GM13976 (cell line): ENCODE results near the gene SLC38A5.

Source experiments
- DNase-seq: peaks from one replicate; pipeline ENCODE4 v3.0.0; 2012; ENCODE audit warnings: low spot score
- in situ Hi-C: fragments of 300-500 bp; cut with MboI; formaldehyde crosslinking; loops from one replicate; pipeline ENCODE4 v1.12.0; 2022; ENCODE audit warnings: low sequenced_read_pairs, mixed read lengths, inconsistent platforms; ENCODE audit not compliant: unreplicated experiment
- TF ChIP-seq, protein P1 (sequence below): IDR thresholded peaks from 2 replicates; pipeline ENCODE4 v1.5.1; 2012; ENCODE audit warnings: borderline replicate concordance, mild to moderate bottlenecking; ENCODE audit not compliant: insufficient read depth; ENCODE audit errors: extremely low read depth, missing control alignments, control extremely low read depth

SLC38A5 gene

GRCh38 chrX:48487362-48487798, 17.3 kb upstream of the SLC38A5 start:
- in situ Hi-C loops = no loop called here
- TF ChIP-seq, protein P1, sequence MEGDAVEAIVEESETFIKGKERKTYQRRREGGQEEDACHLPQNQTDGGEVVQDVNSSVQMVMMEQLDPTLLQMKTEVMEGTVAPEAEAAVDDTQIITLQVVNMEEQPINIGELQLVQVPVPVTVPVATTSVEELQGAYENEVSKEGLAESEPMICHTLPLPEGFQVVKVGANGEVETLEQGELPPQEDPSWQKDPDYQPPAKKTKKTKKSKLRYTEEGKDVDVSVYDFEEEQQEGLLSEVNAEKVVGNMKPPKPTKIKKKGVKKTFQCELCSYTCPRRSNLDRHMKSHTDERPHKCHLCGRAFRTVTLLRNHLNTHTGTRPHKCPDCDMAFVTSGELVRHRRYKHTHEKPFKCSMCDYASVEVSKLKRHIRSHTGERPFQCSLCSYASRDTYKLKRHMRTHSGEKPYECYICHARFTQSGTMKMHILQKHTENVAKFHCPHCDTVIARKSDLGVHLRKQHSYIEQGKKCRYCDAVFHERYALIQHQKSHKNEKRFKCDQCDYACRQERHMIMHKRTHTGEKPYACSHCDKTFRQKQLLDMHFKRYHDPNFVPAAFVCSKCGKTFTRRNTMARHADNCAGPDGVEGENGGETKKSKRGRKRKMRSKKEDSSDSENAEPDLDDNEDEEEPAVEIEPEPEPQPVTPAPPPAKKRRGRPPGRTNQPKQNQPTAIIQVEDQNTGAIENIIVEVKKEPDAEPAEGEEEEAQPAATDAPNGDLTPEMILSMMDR = no peak
- DNase-seq = no peak

- DNase-seq = no peak
- TF ChIP-seq, protein P1 = no peak
- in situ Hi-C loops = no loop called here
These were observed 12.5 kb upstream of the SLC38A5 start for GRCh38 chrX:48482526-48482925.

GRCh38 chrX:48480583-48480982, 10.5 kb upstream of the SLC38A5 start:
- in situ Hi-C loops = no loop called here
- DNase-seq = no peak

GRCh38 chrX:48480142-48480541, 10.1 kb upstream of the SLC38A5 start:
- TF ChIP-seq, protein P1 = no peak
- in situ Hi-C loops = no loop called here
- DNase-seq = no peak

More at GRCh38 chrX:48480583-48480982, 10.5 kb upstream of the SLC38A5 start:
- TF ChIP-seq, protein P1 = no peak

DNA sequence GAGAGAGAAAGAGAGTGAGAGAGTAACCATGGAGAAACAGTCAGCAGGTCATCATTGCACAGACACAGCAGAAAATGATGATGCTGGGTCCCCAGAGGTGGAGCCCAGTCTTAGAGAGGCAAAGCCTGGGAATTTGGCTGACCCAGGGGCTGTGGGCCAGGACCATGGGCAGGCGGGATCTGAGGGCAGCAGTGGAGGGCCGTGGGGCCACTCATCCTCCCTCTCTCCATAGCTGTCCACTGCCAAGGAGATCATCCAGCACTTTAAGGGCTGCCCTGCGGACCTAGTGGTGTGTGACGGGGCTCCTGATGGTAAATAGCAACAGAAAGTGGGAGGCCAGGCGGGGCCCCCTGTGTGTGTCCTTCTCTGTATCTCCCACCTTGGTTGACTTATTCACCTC, 8.7 kb upstream of the SLC38A5 start:
- no peak for DNase-seq
- TF ChIP-seq, protein P1 = no peak
- in situ Hi-C loops = no loop called here

DNA sequence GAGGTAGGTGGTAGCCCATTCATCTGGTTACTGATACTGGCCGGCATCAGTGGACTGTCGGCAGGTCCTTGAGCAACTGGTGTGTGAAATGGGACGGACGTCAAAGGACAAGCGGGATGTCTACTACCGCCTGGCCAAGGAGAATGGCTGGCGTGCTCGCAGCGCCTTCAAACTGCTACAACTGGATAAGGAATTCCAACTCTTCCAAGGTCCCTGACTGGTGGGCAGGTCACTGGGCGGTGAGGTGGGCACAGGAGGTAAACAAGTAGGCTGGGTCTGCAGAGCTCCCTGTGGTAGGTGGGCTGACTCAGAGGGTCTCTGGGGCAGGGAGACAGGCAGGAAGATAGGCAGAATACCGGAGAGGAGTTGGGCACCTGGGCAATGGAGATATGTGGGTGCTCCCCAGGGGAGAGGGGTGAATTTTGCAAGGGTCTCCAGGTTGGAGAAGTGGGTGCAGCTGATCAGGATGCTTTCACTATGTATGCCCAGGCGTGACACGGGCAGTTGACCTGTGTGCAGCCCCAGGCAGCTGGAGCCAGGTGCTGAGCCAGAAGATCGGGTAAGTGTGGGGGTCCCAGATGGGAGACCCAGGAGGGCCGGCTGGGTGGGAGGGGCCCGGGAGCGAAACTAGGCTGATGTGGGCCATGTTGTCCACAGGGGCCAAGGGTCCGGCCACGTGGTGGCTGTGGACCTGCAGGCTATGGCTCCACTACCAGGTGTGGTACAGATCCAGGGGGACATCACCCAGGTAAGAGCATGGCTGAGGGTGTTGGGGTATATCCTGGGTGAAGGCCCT, 8.1 kb upstream of the SLC38A5 start:
- DNase-seq = no peak
- TF ChIP-seq, protein P1 = no peak
- in situ Hi-C loops = no loop called here
